SK-N-SH (cell line): Measurements from ENCODE around the gene CKS1B.

Experiments
- CHD2 ChIP-seq: fragments of 150-350 bp; IDR thresholded peaks from 2 replicates; pipeline ENCODE4 v1.6.1; 2018; ENCODE audit warnings: low read length; ENCODE audit not compliant: partially characterized antibody
- CTCF ChIP-seq: fragments of 200-600 bp; sonication (generic); IDR thresholded peaks from 2 replicates; pipeline ENCODE4 v1.6.1; 2017; ENCODE audit warnings: antibody characterized with exemption, mild to moderate bottlenecking, moderate library complexity
- EP300 ChIP-seq, 2 experiments: IDR thresholded peaks; 2 replicates each; pipeline versions ENCODE4 v1.4.0 to v1.6.1; 2012; ENCODE audit warnings: borderline replicate concordance in 1 of 2, low read depth in 1 of 2, low read length in 1 of 2
- EZH2phosphoT487 ChIP-seq: fragments of 200-600 bp; sonication (generic); IDR thresholded peaks from 2 replicates; pipeline ENCODE4 v1.6.1; 2017; ENCODE audit warnings: low read depth, mixed run types, mild to moderate bottlenecking, antibody characterized with exemption, moderate library complexity, borderline replicate concordance
- FOXM1 ChIP-seq: IDR thresholded peaks from 2 replicates; pipeline ENCODE4 v1.4.0; 2012; ENCODE audit warnings: low read depth, mild to moderate bottlenecking
- JUND ChIP-seq: IDR thresholded peaks from 2 replicates; pipeline ENCODE4 v1.4.0; 2012
- MAX ChIP-seq: IDR thresholded peaks from 2 replicates; pipeline ENCODE4 v1.4.0; 2012; ENCODE audit warnings: low read depth
- MEF2A ChIP-seq: IDR thresholded peaks from 2 replicates; pipeline ENCODE4 v1.4.0; 2012; ENCODE audit warnings: low read depth, borderline replicate concordance
- NRF1 ChIP-seq: IDR thresholded peaks from 2 replicates; pipeline ENCODE4 v1.6.1; 2012; ENCODE audit warnings: low read depth, mild to moderate bottlenecking, low read length
- POLR2AphosphoS5 ChIP-seq: IDR thresholded peaks from 2 replicates; pipeline ENCODE4 v1.6.1; 2012; ENCODE audit warnings: low read depth, low read length
- TF ChIP-seq, protein P1 (sequence below): IDR thresholded peaks from 2 replicates; pipeline ENCODE4 v1.6.1; 2012; ENCODE audit warnings: mild to moderate bottlenecking, low read depth, low read length, moderate library complexity
- TF ChIP-seq, protein P2 (sequence below): IDR thresholded peaks from 2 replicates; pipeline ENCODE4 v1.4.0; 2012; ENCODE audit warnings: low read depth, borderline replicate concordance

DNA sequence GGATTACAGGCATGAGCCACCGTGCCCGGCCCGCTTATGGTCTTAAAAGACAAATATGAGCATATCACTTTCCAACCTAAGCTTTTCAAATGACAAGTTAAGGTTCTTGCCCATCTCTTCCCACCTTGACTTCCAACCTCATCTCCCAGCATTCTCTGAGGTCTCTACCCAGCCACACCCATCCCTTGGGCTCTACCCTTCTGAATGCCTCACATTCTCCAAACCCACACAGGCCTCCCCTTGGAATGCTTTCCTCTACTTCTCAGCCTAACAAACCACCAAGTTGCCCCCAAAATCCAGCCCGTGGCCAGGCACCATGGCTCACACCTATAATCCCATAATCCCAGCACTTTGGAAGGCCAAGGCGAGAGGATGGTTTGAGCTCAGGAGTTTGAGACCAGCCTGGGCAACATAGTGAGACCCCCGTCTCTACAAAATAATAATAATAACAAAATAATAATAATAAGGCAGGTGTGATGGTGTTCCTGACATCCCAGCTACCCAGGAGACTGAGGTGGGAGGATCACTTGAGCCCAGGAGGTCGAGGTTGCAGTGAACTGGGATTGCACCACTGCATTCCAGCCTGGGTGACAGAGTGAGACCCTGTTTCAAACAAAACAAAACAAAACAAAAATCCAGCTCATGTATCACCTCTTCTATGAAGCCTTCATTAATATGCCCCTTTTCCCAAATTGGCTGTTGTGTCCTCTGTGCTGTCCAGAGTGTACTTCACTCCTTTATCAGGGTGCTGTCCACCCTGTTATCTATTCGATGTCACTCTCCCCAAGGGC is 47.9 kb downstream of the CKS1B start:
- TF ChIP-seq POLR2AphosphoS5 (no peak), JUND (no peak), EZH2phosphoT487 (no peak), CTCF (no peak), CHD2 (no peak), FOXM1 (no peak), MEF2A (no peak), EP300 (IDR thresholded peaks at IDR 0.05; ENCODE audit: borderline replicate concordance in 1 of 2, low read depth in 1 of 2, low read length in 1 of 2) (no peak), MAX (no peak), NRF1 (no peak)
- TF ChIP-seq, protein P1, sequence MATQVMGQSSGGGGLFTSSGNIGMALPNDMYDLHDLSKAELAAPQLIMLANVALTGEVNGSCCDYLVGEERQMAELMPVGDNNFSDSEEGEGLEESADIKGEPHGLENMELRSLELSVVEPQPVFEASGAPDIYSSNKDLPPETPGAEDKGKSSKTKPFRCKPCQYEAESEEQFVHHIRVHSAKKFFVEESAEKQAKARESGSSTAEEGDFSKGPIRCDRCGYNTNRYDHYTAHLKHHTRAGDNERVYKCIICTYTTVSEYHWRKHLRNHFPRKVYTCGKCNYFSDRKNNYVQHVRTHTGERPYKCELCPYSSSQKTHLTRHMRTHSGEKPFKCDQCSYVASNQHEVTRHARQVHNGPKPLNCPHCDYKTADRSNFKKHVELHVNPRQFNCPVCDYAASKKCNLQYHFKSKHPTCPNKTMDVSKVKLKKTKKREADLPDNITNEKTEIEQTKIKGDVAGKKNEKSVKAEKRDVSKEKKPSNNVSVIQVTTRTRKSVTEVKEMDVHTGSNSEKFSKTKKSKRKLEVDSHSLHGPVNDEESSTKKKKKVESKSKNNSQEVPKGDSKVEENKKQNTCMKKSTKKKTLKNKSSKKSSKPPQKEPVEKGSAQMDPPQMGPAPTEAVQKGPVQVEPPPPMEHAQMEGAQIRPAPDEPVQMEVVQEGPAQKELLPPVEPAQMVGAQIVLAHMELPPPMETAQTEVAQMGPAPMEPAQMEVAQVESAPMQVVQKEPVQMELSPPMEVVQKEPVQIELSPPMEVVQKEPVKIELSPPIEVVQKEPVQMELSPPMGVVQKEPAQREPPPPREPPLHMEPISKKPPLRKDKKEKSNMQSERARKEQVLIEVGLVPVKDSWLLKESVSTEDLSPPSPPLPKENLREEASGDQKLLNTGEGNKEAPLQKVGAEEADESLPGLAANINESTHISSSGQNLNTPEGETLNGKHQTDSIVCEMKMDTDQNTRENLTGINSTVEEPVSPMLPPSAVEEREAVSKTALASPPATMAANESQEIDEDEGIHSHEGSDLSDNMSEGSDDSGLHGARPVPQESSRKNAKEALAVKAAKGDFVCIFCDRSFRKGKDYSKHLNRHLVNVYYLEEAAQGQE: no peak
- TF ChIP-seq, protein P2, sequence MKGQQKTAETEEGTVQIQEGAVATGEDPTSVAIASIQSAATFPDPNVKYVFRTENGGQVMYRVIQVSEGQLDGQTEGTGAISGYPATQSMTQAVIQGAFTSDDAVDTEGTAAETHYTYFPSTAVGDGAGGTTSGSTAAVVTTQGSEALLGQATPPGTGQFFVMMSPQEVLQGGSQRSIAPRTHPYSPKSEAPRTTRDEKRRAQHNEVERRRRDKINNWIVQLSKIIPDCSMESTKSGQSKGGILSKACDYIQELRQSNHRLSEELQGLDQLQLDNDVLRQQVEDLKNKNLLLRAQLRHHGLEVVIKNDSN: no peak
